PC-9 (cell line): ENCODE measurements around the gene ABHD1. TPM values are rescaled to one million over a fixed set of nuclear protein-coding genes. Genes with fewer than 3 reads are reported as not detected.

Experiments
- BruUV-seq: library from RNA; stranded (reverse); fragments of 400-500 nt; replicated peaks from 2 replicates; lab custom pipeline; 2021; lab: Mats Ljungman, UMichigan
- CTCF ChIA-PET: fragments of 300-600 bp; sonication (Branson Sonifier 250); formaldehyde crosslinking; loops from one replicate; lab custom pipeline; 2022; ENCODE audit warnings: antibody characterized with exemption; lab: Charles Lee
- POLR2A ChIA-PET: fragments of 300-600 bp; sonication (Branson Sonifier 250); formaldehyde crosslinking; loops from one replicate; lab custom pipeline; 2022; ENCODE audit warnings: antibody characterized with exemption; ENCODE audit not compliant: unreplicated experiment; lab: Charles Lee
- DNase-seq, 2 experiments: peaks; one replicate each; pipeline versions ENCODE4 v3.0.0 to v3.0.0-alpha.2; 2015 to 2022; ENCODE audit warnings: mixed read lengths in 1 of 2
- H2AFZ ChIP-seq: fragments of 200-600 bp; sonication (generic); 2 replicates; pipeline ENCODE4 v1.8.1; 2017; ENCODE audit warnings: antibody characterized with exemption
- H3F3A ChIP-seq: fragments of 200-600 bp; sonication (generic); 2 replicates; pipeline ENCODE4 v1.8.1; 2017; ENCODE audit warnings: antibody characterized with exemption, mild to moderate bottlenecking, low read depth; ENCODE audit not compliant: insufficient read depth
- H3K27ac ChIP-seq: fragments of 200-600 bp; sonication (generic); 2 replicates; pipeline ENCODE4 v1.6.1; 2016; ENCODE audit warnings: mixed run types
- H3K27me3 ChIP-seq: fragments of 200-600 bp; sonication (generic); 2 replicates; pipeline ENCODE4 v1.6.1; 2016; ENCODE audit warnings: low read depth, mixed run types; ENCODE audit not compliant: insufficient read depth
- H3K36me3 ChIP-seq: fragments of 200-600 bp; sonication (generic); 2 replicates; pipeline ENCODE4 v1.6.1; 2016; ENCODE audit warnings: low read depth, mixed run types
- H3K4me1 ChIP-seq: fragments of 200-600 bp; sonication (generic); replicated peaks from 2 replicates; pipeline ENCODE4 v1.6.1; 2016; ENCODE audit warnings: mixed run types; ENCODE audit not compliant: insufficient read depth
- H3K4me2 ChIP-seq: fragments of 200-600 bp; sonication (generic); 2 replicates; pipeline ENCODE4 v1.6.1; 2017; ENCODE audit warnings: mixed run types
- H3K4me3 ChIP-seq: fragments of 200-600 bp; sonication (generic); 2 replicates; pipeline ENCODE4 v1.6.1; 2016; ENCODE audit warnings: mixed run types
- H3K79me2 ChIP-seq: fragments of 200-600 bp; sonication (generic); 2 replicates; pipeline ENCODE4 v1.6.1; 2017; ENCODE audit warnings: low read depth, mixed run types
- H3K9me2 ChIP-seq: fragments of 200-600 bp; sonication (generic); 2 replicates; pipeline ENCODE4 v1.8.1; 2017; ENCODE audit warnings: mild to moderate bottlenecking; ENCODE audit not compliant: insufficient read depth
- H3K9me3 ChIP-seq: fragments of 200-600 bp; sonication (generic); 2 replicates; pipeline ENCODE4 v1.8.1; 2016; ENCODE audit warnings: low read depth; ENCODE audit not compliant: insufficient read depth
- H4K20me1 ChIP-seq: fragments of 200-600 bp; sonication (generic); 2 replicates; pipeline ENCODE4 v1.8.1; 2017; ENCODE audit not compliant: insufficient read depth
- CTCF ChIP-seq: fragments of 200-600 bp; sonication (generic); conservative IDR thresholded peaks from 2 replicates; pipeline ENCODE4 v1.6.1; 2017; ENCODE audit warnings: mixed run types, antibody characterized with exemption, mild to moderate bottlenecking, moderate library complexity
- EZH2 ChIP-seq: fragments of 200-600 bp; sonication (generic); IDR thresholded peaks from 2 replicates; pipeline ENCODE4 v1.8.0; 2017; ENCODE audit warnings: antibody characterized with exemption, low read depth
- intact Hi-C: fragments of 100-400 bp; cut with micrococcal nuclease; formaldehyde crosslinking; loops from one replicate; pipeline ENCODE4 v1.10.0; 2022; ENCODE audit not compliant: unreplicated experiment
- total RNA-seq: library from RNA; stranded (reverse); gene quantifications from 2 replicates; pipeline ENCODE4 v1.2.3, GENCODE V29; 2021

ABHD1 gene
- total RNA-seq, 1 experiment from 2014 or later, result not detected

- H3K4me3 ChIP-seq, result no peak overlapping the region
- no peaks in the 10 kb centered on the region for H3K79me2 ChIP-seq
- no peaks in the 10 kb centered on the region for H3K9me2 ChIP-seq
- no peak for TF ChIP-seq CTCF
- no peak for TF ChIP-seq EZH2
- no peaks in the 10 kb centered on the region for H4K20me1 ChIP-seq
- no TSS peak for BruUV-seq
- CTCF ChIA-PET, result interaction anchor here (0.6 kb wide), 1 partner anchor 157 kb away, joined by 3 read pairs; no protein-coding TSS in a partner anchor
- peaks cover 8% of the 10 kb centered on the region for H3K4me1 ChIP-seq
- peaks cover 18% of the 10 kb centered on the region for H3K27me3 ChIP-seq
- no peaks in the 10 kb centered on the region for H3K9me3 ChIP-seq
- POLR2A ChIA-PET, result no interaction called here
- H3K4me2 ChIP-seq, result no peak overlapping the region
- no peak overlapping the region for H2AFZ ChIP-seq
- H3F3A ChIP-seq, result peaks cover 7% of the 10 kb centered on the region; the same call in 1 of the 2 replicates
- H3K27ac ChIP-seq, result no peak overlapping the region
- H3K36me3 ChIP-seq, result no peaks in the 10 kb centered on the region
- intact Hi-C loops, result no loop called here
- DNase-seq, result no peak
Observed at GRCh38 chr2:27079233-27080139, 44.1 kb upstream of the ABHD1 start.

GRCh38 chr2:27080140-27080469 lies 43.5 kb upstream of the ABHD1 start:
- Histone ChIP-seq H3K9me2 (no peaks in the 10 kb centered on the region), H3K4me3 (no peak overlapping the region), H3K79me2 (no peaks in the 10 kb centered on the region), H3K36me3 (no peaks in the 10 kb centered on the region), H3F3A (peaks cover 10% of the 10 kb centered on the region; the same call in 1 of the 2 replicates), H3K27me3 (peaks cover 18% of the 10 kb centered on the region), H3K4me2 (no peak overlapping the region), H4K20me1 (no peaks in the 10 kb centered on the region), H2AFZ (no peak overlapping the region), H3K4me1 (peaks cover 9% of the 10 kb centered on the region), H3K27ac (no peak overlapping the region), H3K9me3 (no peaks in the 10 kb centered on the region)
- TF ChIP-seq EZH2, result no peak
- TF ChIP-seq CTCF, result no peak
- intact Hi-C loops, result no loop called here
- no TSS peak for BruUV-seq
- DNase-seq, result no peak
- ChIA-PET POLR2A (no interaction called here), CTCF (interaction anchor here (0.6 kb wide), 1 partner anchor 158 kb away, joined by 3 read pairs; no protein-coding TSS in a partner anchor)

GRCh38 chr2:27080603-27080936 lies 43.0 kb upstream of the ABHD1 start:
- no peaks in the 10 kb centered on the region for H3K36me3 ChIP-seq
- POLR2A ChIA-PET, result interaction anchor here (0.7 kb wide), 1 partner anchor 289 kb away, joined by 4 read pairs; no protein-coding TSS in a partner anchor
- intact Hi-C loops, result no loop called here
- H3K27me3 ChIP-seq, result peaks cover 18% of the 10 kb centered on the region
- no peaks in the 10 kb centered on the region for H4K20me1 ChIP-seq
- CTCF ChIA-PET, result interaction anchor here (0.6 kb wide), 1 partner anchor 158 kb away, joined by 3 read pairs; no protein-coding TSS in a partner anchor
- no peak overlapping the region for H2AFZ ChIP-seq
- H3K9me2 ChIP-seq, result no peaks in the 10 kb centered on the region
- no peak for DNase-seq
- peak overlapping the region; percentile 79; the same call in 1 of the 2 replicates for H3K4me2 ChIP-seq
- peaks cover 14% of the 10 kb centered on the region; the same call in 1 of the 2 replicates for H3F3A ChIP-seq
- no peaks in the 10 kb centered on the region for H3K79me2 ChIP-seq
- H3K4me1 ChIP-seq, result peaks cover 13% of the 10 kb centered on the region
- BruUV-seq, result no TSS peak
- no peaks in the 10 kb centered on the region for H3K9me3 ChIP-seq
- TF ChIP-seq EZH2, result no peak
- no peak for TF ChIP-seq CTCF
- H3K4me3 ChIP-seq, result no peak overlapping the region
- no peak overlapping the region for H3K27ac ChIP-seq
